HG03565 (cell line): ENCODE results near the gene TPP1.
A peak's percentile ranks its signal among the peaks of the same experiment; 100 is the strongest.

ENCODE experiments used
- ATAC-seq: cut with Tn5 transposase; IDR thresholded peaks from one replicate; pipeline ENCODE4 v1.9.1; 2021; ENCODE audit warnings: mild to moderate bottlenecking, moderate library complexity; ENCODE audit not compliant: unreplicated experiment

Gene TPP1

GRCh38 chr11:6612213-6613041, 6.8 kb downstream of the TPP1 start, which contains the start of gene TAF10:
Gene TAF10, minus strand, starts transcription at chr11:6612216. Its CDS starts 27 bp downstream, at chr11:6612189.
- peak; percentile 72 for ATAC-seq

DNA sequence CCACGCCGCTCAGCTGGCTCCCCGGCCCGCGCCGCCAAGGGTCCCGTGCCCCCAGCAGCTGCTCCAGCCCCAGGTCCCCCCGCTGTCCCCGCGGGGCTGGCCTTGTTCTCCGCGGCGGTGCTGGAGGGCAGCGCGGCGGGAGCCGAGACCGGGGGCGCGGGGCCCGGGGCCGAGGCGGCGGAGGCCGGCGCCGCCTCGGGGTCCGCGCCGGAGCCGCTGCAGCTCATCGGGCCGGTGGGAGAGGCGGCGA, 7.3 kb downstream of the TPP1 start:
- peak; percentile 5 for ATAC-seq

GRCh38 chr11:6611092-6611962, 7.9 kb downstream of the TPP1 start:
- ATAC-seq = peak; percentile 2

DNA sequence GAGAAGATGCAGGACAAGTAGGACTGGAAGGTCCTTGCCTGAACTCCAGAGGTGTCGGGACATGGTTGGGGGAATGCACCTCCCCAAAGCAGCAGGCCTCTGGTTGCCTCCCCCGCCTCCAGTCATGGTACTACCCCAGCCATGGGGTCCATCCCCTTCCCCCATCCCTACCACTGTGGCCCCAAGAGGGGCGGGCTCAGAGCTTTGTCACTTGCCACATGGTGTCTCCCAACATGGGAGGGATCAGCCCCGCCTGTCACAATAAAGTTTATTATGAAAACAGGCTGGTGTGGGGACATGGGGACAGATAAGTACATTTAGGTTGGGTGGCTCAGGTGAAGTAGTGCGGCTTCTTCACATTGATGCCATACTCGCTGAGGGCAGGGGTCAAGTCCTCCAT, 8.6 kb downstream of the TPP1 start:
- no peak for ATAC-seq

DNA sequence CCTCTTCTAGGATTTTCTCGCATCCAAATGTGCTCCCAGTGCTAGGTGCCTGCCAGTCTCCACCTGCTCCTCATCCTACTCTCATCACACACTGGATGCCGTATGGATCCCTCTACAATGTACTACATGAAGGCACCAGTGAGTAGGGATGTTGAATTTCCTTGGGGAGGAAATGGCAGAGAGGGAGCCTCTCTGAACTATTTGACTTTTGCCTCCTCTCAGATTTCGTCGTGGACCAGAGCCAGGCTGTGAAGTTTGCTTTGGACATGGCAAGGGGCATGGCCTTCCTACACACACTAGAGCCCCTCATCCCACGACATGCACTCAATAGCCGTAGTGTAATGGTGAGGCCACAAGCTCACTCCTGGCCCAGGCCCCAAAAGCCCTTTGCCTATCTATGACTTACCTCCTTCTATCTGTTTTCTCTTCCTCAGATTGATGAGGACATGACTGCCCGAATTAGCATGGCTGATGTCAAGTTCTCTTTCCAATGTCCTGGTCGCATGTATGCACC, 9.7 kb downstream of the TPP1 start:
- ATAC-seq = no peak

GRCh38 chr11:6608726-6609501, 10.3 kb downstream of the TPP1 start:
- no peak for ATAC-seq

DNA sequence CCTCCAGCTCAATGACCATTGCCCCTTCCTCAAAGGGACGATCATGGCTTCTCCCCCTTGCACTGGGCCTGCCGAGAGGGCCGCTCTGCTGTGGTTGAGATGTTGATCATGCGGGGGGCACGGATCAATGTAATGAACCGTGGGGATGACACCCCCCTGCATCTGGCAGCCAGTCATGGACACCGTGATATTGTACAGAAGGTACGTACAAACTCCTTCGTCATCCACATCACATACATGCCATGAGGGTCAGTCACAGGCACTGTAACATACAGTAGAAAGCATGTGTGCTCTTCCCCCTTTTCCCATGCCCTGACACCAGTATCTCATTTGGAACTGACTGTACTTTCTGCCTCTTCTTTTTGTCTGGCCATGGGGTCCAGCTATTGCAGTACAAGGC, 11.2 kb downstream of the TPP1 start:
- no peak for ATAC-seq

GRCh38 chr11:6607190-6607795, 11.9 kb downstream of the TPP1 start:
- peak; percentile 0 for ATAC-seq

GRCh38 chr11:6606471-6607189, 12.6 kb downstream of the TPP1 start:
- peak; percentile 37 for ATAC-seq

- ATAC-seq = no peak
Observed at GRCh38 chr11:6604790-6605189, 14.4 kb downstream of the TPP1 start.

DNA sequence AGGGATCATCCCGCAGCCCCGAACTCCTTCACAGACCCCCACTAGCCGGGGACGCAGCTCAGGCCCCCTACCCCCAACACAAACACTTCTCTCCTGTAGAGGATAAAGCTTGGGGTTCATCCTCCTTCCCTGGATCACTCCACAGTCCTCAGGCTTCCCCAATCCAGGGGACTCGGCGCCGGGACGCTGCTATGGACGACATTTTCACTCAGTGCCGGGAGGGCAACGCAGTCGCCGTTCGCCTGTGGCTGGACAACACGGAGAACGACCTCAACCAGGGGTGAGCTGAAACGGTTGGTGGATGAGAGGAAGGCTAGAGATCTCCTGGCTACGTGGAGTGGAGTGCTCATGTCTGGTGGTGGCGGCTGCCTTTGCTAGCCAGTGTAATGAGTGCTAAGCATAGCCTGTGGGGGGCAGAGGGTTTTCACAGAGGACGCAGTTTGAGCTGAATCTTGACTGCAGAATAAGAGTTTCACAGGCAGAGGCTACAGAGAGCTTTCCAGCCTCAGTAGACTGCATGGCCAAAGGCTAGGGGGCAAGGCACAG, 15.1 kb downstream of the TPP1 start:
- peak; percentile 31 for ATAC-seq

DNA sequence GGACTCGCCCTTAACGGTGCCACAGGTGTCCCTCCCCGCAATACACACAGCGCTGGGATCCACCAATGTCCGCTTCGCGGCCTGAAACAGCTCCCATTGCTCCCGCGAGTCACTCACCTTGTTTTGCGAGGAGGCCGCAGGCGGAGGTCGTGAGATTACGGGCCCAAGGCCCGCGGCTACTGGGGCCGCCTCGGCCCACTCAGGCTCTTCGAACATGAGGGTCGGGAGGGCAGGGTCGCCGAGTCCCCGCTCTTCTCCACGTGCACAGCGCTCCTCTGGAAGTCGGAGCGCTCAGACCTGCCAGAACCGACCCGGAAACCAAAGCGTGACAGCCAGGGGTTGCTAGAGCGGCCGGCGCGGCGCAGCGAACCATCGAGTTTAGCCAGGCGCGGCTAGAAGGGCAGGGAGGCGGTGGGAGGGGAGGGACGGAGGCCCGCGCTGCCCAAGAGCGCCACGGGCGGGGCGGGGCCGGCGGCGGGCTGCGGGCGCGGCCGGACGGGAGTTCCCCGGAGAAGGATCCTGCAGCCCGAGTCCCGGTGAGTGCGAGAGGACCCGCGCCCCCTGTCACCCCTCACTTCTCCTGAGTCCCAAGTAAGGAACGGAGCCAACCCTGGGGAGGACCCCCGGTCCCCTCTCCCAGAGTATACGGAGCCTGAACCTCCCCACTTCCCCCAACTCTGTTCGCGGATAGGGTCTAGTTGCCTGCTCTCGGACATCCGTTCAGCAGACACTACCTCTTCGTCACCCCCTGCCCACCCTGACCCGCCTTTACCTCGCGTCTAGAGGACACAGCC, 15.7 kb downstream of the TPP1 start, which contains the start of the genes ILK and RRP8:
ILK (plus strand) TSS at position 488 of the 794 bp plus-strand sequence. CDS start 498 bp downstream, outside the sequence.
RRP8 (minus strand) TSS at position 330 of the 794 bp plus-strand sequence; CDS start at position 216, 114 bp downstream.
- ATAC-seq = peak; percentile 57

DNA sequence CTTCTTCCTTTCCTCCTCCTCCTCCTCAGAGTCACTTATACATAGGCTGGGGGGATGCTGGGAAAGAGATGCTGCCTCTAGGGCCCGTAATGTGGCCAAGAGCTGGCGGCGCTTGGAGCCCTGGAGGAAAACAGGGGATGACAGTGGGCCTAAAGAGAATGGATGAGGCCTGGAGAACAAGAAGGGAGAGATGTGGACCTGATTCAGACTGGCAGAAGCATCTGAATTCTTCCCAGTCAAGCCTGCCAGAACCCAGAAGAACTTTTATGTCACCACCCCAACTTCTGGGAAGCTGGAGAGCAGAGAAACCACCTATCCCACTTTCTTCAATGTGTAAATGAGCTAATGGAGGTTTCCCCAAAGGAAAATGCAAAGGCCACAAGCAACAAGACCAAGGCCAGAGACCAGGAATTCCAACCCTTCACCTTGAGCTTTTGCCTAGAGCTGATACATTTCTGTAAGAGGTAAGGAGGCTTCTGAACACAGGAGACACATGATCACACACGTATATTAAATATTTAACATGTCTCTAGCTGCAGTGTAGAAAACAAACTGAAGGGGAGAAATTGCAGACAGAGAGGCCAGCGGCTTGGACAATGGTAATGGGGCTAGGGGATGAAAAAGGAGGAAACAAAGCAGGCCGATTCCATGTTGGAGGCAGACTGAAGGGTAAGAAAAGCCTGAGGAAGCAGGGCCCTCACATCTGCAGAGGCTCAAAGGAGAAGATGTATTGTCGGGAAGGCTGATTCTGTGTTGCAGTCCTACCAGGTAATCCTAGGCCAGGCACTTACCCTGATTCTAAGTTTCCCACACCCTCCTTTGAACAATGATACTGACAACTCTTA, 16.9 kb downstream of the TPP1 start:
- ATAC-seq = no peak

DNA sequence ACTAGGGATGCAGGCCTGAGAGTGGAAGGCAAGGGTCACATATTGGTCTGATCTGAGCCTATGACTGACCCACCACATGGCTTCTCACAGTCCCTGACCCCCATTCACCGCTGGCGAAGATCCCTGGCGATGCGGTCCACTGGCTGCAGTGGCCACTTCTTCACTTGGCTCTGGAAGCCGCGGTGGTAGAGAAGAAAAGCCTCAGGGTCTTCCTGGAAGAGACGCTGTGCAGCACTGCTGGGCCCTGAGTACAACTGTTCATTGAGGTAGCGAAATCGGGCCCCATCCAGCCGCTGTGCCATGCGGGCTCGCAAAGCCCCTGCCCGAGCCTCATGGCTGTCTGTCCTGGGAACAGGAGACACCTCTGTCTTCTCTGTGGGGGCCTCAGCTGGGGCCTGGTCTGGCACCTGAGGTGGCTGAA, 18.2 kb downstream of the TPP1 start:
- ATAC-seq = no peak

GRCh38 chr11:6599881-6600390, 19.3 kb downstream of the TPP1 start:
- ATAC-seq = no peak

- ATAC-seq = no peak
Observed at GRCh38 chr11:6599449-6599848, 19.8 kb downstream of the TPP1 start.

DNA sequence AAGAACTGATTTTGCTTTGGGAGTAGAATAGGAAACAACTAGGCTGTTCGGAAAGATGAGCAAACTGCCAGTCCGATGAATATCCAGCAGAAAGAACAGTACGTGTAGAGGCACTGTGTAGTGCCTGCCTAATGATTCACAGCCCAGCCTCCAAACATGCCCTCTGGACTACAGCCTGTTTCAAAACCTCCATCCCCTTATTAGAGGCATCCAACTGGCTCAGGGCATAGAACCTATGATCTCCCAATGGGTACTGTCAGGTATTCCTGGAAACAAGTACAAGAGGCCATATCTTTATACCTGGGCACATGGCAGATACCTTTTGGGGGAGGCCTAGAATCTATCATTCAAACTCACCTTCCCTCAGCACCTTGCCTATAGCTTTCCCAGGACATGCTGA, 20.7 kb downstream of the TPP1 start:
- no peak for ATAC-seq
